Measurements from ENCODE around the gene OR2C3. TPM values are rescaled to one million over a fixed set of nuclear protein-coding genes. Genes with fewer than 3 reads are reported as not detected.
"Not testable (repeated sequence)": the region's sequence is repeated elsewhere in the genome, so short reads cannot be mapped to it uniquely, and the experiment has no call there.

OR2C3 gene
- 0.28 TPM for polyA plus RNA-seq (ENCODE audit: insufficient read length)

DNA sequence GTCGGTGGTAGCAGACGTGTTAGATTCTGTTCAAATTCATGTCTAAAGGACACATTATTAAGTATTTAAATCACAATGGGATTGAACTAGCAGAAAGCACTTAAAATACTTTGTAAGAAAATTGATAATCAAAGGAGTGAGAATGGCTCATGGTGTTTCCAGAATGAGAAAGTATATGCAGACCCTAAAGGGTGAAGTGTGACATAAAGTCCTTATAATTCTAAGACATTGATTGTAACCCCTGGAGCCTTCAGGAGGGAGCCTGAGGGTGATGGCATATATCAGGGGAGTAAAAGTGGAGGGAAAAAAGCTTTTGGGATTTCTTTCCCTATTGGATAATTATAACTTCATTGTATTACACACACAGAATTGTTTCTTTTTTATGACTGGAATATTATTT is at the start of gene OR2C3:
Gene OR2C3 (minus strand): TSS at position 101 of the 400 bp plus-strand sequence. CDS start 3,929 bp downstream, outside the sequence.
- no peak for DNase-seq

DNA sequence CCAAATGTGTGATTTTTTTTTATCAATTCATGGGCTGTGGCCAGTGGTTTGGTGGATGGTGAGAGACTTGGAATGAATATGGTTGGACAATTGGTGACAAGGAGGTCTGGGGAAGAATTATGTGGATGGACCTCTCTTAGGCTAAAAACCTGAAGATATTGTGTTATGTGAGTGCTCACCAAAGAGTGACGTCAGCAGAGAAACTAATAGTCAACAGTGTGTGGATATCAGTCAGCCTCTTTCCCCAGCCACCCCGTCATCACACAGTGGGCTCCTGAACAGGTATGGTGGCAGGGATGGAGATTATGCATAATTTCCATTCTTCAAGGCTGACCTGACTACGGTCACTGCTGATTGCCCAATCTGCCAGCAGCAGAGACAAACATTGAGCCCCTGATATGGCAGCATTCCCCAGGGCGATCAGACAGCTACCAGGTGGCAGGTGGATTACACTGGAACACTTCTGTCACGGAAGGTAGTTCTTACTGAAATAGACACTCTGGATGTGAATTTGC is 42.8 kb upstream of the OR2C3 start:
- DNase-seq, result no peak

DNA sequence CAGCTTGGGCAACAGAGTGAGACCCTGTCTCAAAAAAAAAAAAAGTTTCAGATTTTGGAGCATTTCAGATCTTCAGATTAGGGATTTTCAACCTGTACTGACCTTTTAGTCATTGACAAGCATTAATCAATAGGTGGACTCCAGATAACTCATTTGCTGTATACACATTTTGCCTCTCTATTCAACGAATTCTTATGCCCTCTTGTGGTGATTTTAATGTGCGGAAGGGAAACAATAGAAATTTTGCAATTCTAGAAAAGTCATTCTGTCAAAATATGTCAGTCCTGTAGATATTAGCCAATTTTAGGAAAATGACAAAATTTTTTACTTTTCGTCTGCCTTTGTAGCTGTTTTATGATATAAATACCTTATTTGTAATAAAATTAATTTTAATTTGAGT is 40.3 kb upstream of the OR2C3 start:
- DNase-seq, result no peak

DNA sequence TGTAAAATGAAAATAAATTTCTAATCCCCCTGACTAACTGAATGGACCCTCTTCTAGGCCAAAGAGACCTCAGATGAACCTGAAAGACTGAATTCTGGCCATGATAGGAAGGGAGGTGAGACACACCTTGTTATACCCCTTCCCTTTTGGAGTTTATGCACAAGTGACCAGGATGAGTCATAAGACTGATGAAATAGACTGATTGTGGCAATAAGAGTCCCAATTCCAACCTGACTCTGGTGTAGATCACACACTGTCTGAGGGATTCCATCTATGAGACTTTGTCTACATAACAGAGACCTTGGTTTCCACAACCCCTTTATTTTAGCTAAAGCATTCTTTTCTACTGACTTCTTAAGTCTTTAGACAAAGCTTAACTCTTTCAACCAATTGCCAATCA is 38.4 kb upstream of the OR2C3 start:
- no peak for DNase-seq

DNA sequence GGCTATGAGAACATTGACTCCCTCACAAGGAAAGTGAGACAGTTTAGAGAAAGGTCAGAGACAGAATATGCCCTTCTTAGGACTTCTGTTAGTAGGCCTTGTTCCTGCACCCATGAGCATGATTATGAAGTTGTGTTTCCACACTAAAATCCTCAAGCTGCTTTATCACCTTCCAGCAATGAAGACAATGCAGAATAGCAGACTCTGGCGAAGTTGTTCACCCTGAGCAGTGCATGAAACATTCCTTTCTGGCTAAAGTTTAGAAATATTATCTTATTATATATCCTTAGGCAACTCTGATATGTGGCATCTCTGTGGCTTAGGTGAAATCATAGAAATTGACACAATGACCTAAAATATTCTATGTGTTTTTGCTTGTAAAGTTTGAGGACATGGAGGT is 38.0 kb upstream of the OR2C3 start:
- DNase-seq, result no peak

DNA sequence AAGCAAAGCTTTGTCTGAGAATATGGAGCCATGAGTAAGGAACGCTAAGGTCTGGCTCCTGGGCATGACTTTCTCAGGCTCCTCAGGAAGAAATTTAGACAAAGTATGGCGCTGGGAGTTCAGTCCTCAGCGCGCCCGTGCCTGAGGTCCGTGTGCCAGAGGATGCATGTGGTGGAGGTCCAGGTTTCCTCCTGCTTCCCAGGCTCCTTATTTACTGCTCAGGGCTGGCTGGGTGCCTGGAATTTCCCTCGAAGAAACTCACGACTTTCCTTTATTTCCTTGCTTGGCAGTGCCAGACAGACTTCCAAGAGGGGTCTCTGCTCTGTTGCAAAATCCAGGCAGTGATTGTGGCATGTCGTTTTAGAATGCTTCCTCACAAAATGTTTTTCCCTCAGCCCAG is 26.0 kb upstream of the OR2C3 start:
- DNase-seq, result no peak

DNA sequence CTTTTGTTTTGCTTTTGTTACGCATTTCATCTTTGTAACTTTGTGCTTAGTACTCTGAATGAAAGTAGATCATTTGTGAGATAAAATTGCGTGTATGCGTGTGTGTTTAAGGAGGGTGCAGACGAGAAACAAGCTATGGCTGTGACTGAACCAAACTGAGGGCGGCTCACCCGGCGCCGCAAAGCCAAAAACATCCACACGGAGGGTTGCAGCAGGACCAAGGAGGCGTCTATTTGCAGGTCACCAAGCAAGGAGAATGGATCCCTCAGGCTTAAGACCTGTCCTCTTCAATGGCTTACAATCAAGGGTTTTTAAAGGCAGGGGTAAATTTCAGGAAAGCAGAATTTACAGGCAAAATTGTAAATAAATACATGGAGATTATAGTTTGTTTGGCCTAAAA is 25.5 kb upstream of the OR2C3 start:
- DNase-seq, result no peak

DNA sequence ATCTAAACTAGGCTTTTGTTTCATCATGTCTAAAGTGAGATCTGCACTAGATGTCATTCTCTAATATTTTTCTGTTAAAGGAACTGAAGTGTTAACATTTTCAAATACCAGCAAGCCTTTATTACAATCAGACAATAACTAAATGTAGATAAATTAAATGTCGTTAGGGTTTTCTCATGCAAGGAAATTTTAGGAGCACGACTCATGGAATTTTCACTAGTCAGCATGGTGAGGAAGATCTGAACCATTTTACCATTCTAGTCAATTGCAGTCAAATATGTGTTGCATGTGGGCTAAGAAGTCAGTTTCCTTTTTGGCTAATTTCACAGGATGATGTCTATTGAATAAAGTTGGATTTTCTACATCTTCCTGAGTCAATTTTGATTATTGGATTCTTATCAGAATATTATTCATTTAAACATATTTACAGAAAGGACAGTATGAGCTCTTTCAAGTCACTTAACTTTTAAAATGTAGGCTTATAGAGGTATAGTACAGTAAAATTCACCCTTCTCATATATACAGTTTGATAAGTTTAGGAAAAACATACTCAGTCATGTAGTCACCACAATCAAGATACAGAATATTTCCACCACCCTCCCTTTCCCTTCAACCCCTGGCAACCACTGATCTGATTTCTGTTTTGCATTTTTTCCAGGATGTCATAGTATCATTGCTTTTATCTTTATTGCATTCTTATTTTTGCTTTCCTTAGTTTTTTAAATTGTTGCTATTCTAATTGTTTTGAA is 21.9 kb upstream of the OR2C3 start:
- DNase-seq, result no peak

DNA sequence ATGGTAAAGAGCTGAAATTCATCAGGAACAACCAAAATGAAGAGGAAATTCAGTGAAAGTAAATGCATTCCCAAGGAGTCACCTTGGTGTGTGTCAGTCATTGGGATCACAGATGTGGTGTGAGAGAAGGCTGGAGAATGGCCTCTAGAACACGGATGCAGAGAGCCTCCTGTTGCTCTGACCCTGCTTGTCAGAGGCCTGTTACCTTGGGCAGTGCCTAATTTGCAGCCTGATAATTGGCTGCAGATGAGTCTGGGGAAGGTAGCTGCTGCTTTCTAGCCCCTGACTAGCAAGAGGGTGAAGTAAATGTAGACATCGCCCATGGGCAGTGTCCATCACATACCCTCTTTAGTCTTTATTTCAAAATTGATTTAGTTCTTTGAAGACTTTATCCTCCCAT is 16.0 kb upstream of the OR2C3 start:
- no peak for DNase-seq

DNA sequence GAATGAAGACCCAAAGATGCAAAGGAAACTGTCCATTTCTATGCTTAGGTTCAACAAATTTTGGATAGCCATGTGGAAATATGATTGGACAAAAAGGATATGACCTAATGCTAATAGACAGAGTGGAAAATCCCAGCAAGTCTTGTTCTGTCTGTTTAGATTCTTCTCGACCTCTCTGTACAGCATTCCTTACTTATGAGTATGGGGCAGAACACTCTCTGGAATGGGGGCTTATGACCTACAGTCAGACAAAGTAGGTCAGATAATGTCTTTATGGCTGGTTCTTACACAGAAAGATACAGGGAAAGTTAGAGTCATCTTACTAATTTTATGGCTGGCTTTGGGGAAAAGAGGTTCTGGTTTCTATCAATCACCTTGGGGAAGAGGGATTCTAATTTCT is 15.5 kb upstream of the OR2C3 start:
- no peak for DNase-seq

DNA sequence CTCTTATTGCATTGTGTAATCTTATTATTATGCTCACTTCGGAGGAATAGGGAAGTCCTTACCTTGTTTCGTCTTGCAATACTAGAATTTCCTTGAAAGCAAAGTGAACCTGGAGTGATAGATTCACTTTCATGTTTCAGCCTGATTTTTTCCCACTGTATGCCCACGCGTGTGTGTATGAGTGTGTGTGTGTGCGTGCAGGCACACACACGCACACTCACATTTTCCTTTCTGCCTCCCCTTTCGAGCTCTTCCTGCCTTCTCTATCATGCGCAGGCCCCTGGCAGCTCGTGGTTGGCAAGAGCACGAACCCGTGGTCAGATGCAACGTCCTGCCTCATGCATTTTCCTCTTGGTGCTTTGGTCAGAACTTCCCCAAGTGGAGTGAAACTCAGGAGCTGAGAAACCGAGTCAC is 12.5 kb upstream of the OR2C3 start, which contains the start of gene GCSAML:
Gene GCSAML (plus strand): TSS at position 366 of the 414 bp plus-strand sequence. CDS start 58 bp downstream, outside the sequence.
- DNase-seq, result no peak

DNA sequence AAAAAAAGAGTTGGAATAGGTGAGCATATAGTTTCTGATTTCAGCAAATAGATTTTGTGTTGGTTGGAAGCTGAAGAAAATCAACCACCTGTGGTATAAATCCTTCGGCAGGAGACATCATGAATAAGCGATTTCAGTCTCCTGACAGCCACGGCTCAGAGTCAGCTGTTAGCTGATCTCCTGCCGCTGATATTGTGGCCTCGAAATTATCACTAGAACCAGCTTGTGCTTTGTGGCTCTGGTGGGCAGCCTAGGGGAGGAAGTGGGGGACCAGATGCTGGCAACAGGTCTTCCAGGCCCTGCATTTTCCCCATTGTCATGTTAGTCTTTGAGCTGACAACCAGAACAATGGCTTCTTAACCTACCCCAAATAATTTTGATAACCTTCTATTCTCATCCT is 11.9 kb upstream of the OR2C3 start:
- no peak for DNase-seq

DNA sequence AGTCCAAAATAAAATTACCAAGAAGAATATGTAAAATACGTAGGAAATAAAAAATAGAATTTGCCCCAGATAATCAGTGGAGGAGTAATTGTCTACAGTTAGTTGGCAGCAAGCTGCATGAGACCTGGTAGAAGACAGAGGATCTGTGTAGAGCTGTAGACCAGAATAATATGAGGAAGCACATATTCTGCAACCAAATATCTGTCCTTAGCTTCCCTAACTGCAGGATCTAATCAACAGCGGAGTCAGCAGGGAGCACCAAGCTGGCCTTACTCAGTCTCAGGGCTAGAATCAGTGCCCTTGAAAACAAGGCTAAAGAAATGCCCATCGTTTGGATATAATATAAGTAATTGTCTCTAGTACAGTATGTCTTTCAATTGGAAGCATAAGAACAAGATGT is 6.6 kb upstream of the OR2C3 start:
- no peak for DNase-seq

DNA sequence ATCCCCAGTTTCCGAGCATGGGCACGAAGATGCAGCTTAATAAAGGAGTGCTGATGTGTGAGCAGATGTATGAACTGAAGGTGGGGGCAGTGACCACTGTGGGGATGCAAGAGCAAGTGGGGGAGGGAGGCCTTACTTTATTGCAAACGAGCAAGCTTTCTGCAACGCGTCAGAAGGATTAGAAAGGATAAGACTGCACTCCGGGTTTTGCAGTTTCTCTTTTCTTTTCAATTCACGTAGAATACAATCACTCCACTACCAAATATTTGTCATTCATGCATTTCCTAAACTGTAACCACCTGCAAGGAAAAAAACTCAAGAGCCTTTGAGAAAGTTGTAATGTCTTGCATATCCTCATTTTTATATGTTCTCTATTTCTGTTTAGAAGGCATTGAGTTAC is 4.3 kb upstream of the OR2C3 start:
- DNase-seq, result no peak

DNA sequence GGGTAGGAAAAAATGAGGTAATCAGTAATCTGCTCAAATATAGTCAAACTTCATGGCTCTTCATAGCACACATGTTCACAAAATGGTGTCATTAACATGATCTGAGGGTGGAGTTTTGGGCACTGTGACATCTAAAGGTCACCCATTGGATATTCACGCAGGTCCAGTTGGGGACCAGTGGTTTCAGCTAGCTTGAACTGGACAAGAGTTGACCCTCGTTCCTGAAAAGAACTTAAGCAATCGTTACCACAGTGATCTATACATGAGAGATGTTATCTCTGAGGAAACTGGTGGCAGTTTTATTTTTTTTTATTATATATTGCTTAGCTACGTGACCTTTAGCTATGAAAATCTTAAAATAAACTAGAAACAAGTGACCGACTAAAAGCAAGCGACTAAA is 3.0 kb upstream of the OR2C3 start:
- DNase-seq, result no peak

DNA sequence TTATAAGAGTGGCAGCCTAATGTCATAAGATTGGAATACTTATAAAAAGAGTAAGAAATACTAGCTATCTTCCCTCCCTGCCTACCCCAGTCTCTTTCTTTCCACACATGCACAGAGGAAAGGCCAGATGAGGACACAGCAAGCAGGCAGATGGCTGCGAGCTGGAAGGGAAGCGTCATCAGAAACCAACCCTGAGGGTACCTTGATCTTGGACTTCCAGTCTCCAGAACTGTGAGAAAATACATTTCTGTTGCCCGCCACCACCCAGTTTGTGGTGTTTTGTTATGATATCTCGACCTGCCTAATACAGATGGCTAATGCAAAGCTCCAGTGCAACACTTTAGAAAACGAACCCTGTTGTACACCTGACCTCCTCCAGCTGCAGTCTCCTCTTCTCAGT is 2.3 kb upstream of the OR2C3 start:
- DNase-seq, result no peak

DNA sequence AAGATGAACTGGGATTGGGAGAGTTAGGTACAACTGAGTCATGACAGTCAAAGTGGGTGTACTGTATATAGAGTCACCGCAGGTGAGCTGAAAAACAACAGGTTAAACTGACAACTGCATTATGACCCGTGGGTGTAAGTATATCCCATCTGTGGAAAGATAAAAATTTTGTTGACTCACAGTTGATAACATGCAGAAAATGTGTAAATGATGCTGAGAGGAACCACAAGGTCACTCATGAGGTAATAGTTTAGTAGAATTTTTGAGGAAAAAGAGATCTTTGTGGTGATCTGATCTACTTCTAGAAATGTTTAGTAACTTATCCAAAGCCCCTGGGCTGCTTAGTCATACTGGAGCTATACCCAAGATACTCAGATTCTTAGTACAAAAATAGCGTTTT is 838 bp downstream of the OR2C3 start:
- DNase-seq, result no peak

DNA sequence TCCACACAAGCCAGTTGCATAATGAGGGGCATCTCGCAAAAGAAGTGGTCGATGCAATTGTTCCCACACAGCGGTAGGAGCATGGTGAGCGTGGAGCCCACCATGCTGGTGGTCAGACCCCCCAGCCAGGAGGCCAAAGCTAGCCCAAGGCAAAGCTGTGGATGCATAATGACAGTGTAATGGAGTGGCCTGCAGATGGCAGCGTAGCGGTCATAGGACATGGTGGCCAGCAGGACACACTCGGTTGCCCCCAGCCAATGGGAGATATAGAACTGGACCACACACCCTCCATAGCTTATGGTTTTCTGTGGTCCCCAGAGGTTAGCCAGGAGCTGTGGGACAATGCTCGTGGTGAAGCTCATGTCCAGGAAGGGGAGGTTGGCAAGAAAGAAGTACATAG is 4.3 kb downstream of the OR2C3 start:
- no peak for DNase-seq

DNA sequence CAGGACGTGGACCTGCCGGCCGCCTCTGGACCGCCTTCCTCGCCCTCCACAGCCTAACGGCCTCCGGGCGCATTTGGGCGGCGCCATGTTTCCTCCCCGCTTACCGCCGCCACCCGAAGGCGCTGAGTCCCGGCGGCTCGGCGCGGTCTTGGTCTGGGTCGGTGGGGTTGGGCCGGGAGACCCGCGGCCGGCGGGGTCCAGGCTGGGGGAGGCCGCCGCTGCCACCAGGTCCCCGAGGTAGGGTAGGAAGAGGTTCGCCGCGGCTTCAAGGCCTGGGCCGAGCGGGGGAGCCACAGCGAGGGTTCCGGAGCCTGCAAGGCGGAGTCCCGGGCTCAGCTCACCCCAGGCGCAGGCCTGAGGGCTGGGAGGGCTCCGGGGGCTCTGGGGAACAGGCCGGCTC is 5.5 kb downstream of the OR2C3 start:
- DNase-seq, result peak; percentile 19

DNA sequence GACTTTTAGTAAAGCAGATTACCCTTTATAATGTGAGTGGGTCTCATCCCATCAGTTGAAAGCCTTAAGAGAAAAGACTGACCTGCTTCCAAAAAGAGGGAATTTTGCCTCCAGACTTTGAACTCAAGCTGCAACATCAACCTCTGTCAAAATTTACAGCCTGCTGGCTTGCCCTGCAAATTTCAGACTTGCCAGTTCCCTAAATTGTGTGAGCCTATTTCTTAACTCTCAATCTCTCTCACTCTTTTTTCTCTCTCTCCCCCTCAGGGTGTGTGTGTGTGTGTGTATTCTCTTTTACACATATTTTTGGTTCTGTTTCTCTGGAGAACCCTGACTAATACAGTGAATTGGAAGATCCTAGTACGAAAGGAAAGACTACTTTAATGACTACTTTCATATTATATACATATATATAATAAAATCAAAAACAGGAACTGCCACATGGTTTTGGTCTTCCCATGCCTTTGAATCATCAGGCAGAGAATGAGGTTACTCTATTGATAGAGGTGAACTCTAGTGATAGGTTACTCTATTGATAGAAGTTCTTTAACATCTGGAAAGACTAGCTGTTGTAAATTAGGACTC is 6.4 kb downstream of the OR2C3 start:
- DNase-seq, result no peak

DNA sequence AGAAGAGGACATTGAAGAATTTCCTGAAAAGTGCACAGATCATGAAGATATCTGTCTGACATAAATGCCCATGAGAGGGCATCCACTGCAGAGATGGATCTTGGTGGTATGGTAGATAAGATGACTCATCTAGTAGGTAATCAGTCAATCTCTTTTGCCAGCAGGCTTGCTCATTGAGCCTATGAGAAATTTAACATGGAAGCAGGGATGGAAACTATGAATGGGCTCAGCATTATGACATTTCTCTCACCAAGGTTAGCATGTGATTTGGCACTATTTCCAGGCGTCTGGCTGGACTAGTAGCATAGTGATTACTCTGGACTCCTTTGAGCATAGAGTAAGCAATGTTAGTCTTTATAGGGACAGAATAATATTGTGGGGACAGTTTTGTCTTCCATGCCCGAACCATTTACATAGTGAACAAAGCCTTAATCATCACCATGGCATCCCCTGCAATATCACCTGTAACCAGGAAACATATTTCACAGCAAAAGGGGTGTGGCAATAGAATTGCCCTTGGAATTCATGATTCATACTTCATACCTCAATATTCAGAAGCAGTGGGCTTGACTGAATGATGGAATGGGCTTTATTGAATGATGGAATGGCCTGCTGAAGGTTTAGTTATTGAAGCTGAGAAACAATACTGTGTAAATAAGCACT is 7.3 kb downstream of the OR2C3 start:
- DNase-seq, result no peak

DNA sequence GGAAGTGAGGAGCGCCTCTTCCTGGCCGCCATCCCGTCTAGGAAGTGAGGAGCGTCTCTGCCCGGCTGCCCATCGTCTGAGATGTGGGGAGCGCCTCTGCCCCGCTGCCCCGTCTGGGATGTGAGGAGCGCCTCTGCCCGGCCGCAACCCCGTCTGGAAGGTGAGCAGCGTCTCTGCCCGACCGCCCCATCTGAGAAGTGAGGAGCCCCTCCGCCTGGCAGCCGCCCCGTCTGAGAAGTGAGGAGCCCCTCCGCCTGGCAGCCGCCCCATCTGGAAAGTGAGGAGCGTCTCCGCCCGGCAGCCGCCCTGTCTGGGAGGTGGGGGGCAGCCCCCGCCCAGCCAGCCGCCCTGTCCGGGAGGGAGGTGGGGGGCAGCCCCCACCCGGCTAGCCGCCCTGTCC is 14.4 kb downstream of the OR2C3 start:
- DNase-seq, result not testable (repeated sequence)

DNA sequence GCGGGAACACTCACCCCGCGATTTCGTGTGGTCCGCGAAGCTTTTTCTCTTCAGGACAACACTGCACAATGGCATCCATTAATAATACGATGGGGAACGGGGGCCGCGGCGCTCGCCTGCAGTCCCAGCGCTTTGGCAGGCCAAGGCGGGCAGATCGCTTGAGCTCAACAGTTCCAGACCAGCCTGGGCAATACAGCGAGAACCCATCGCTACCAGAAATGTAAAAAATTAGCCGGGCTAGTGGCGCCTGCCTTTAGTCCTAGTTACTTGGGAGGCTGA is 17.7 kb downstream of the OR2C3 start:
- no peak for DNase-seq

Measured in hindlimb muscle (tissue), 1 donor.